Measurements from ENCODE around the gene SGIP1. TPM values are rescaled to one million over a fixed set of nuclear protein-coding genes. Genes with fewer than 3 reads are reported as not detected.
"Not testable (repeated sequence)": the region's sequence is repeated elsewhere in the genome, so short reads cannot be mapped to it uniquely, and the experiment has no call there.

Gene SGIP1
- total RNA-seq, 1 donor = 180 TPM

DNA sequence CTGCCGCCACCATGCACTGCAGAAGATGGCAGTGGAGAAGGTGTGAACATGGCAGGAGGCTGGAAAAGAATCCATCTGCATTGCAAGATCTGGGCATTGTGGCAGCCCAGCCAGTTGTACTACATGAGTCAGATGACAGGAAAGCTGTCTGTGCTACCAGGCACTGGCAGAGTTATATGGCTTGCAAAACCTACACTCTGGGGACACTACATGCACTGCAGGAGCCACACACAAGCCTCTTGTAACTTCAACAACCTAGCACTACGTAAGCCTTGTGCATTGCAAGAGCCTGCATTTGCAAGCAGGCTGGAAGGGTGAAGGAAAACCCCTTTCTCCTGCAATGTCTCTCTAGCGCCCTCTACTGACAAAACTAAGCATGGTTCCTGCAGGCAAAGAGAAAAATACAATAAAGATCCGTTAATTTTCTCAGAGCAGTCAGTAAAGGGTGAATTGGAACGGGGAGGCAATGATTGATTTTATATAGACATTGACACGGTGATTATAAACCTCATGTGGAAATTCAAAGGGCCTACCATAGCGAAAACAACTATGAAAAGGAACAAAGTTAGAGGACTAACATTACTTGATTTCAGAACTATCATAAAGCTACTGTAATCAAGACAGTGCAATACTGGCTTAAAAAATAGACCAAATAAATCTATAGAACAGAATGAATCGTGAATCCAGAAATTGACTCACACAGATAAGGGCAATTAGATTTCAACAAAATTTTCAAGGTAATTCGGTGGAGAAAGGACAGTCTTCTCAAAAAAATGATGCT, 192.1 kb downstream of the SGIP1 start:
- peak; percentile 100 for TF ChIP-seq CTCF (IDR thresholded peaks at IDR 0.05; ENCODE audit: insufficient read depth, low read depth, low read length)
- H3K4me3 ChIP-seq (ENCODE audit: low read depth, low read length) = no peak overlapping the region
- peak; percentile 85 for DNase-seq (ENCODE audit: low read depth)

GRCh38 chr1:66728021-66728420, 194.1 kb downstream of the SGIP1 start:
- no peak for TF ChIP-seq CTCF (IDR thresholded peaks at IDR 0.05; ENCODE audit: insufficient read depth, low read depth, low read length)
- DNase-seq (ENCODE audit: low read depth) = peak; percentile 37
- H3K4me3 ChIP-seq (ENCODE audit: low read depth, low read length) = no peak overlapping the region

GRCh38 chr1:66728716-66729115, 194.8 kb downstream of the SGIP1 start:
- not testable (repeated sequence) for H3K4me3 ChIP-seq (ENCODE audit: low read depth, low read length); DNase-seq (ENCODE audit: low read depth)

DNA sequence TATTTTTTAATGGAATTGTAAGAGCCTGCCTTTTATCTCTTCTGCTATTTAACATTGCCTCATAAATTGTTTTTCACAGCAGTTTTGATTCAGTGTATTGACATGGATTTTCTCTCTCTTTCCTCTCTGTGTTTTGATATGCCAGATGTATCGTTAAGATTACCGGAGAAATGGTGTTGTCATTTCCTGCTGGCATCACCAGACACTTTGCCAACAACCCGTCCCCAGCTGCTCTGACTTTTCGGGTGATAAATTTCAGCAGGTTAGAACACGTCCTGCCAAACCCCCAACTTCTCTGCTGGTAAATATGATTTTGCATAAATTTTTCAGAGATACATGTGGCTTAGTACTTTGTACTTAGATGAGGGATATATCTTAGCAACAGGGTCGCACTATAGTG, 195.2 kb downstream of the SGIP1 start:
- no peak for TF ChIP-seq CTCF (IDR thresholded peaks at IDR 0.05; ENCODE audit: insufficient read depth, low read depth, low read length)
- DNase-seq (ENCODE audit: low read depth) = no peak
- no peak overlapping the region for H3K4me3 ChIP-seq (ENCODE audit: low read depth, low read length)

GRCh38 chr1:66729523-66729922, 195.6 kb downstream of the SGIP1 start:
- TF ChIP-seq CTCF (IDR thresholded peaks at IDR 0.05; ENCODE audit: insufficient read depth, low read depth, low read length) = no peak
- no peak overlapping the region for H3K4me3 ChIP-seq (ENCODE audit: low read depth, low read length)
- no peak for DNase-seq (ENCODE audit: low read depth)

DNA sequence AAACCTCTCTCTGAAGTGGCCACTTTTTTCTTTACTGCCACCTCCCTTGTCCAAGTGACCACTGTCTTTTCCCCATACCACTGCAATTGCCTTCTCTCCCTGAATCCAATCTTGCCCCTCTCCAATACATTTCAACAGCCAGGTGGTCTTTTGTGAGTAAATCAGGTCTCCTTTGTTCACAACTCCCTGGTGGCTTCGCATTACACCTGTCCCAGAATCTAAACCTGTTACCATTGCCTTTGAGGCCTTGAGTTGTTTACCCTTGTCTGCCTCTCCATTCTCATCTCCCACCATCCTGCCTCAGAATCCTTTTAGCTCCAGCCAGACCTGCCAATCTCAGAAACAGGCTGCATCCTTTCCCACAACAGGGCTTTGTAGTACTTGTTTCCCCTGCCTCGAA, 196.5 kb downstream of the SGIP1 start:
- no peak for TF ChIP-seq CTCF (IDR thresholded peaks at IDR 0.05; ENCODE audit: insufficient read depth, low read depth, low read length)
- DNase-seq (ENCODE audit: low read depth) = no peak
- no peak overlapping the region for H3K4me3 ChIP-seq (ENCODE audit: low read depth, low read length)

DNA sequence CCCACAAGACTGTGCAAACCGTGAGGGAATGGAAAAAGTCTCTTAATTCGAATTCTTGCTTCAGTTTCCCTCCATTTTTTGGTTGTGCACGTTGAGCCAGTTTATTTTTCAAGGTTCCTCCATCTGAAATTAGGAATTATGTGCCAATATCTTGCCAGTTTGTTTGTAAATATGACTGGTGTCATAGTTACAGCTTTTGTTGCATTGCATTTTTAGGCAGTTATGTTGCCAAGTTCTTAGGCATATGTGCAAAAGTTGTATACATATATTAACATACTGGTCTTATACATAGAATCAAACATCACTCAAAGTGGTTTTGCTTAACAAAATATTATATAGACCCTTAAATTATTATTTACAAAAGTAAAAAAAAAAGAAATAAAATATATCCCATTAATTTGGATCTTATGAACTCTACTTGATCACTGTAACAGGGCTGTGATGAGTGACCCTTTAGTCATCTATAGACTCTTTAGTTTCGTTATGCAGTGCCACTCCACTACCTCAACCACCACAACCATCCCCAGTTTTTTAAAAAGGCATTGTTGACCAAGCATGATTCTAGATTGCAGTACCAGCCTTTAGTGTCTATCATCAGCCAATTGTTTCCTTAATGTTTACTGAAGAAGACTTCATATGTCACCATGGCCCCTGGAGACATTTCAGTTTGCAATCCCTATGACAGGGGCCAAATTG, 197.4 kb downstream of the SGIP1 start:
- H3K4me3 ChIP-seq (ENCODE audit: low read depth, low read length) = no peak overlapping the region
- no peak for DNase-seq (ENCODE audit: low read depth)
- TF ChIP-seq CTCF (IDR thresholded peaks at IDR 0.05; ENCODE audit: insufficient read depth, low read depth, low read length) = no peak
